ENCODE data around the gene HAGH.

DNA sequence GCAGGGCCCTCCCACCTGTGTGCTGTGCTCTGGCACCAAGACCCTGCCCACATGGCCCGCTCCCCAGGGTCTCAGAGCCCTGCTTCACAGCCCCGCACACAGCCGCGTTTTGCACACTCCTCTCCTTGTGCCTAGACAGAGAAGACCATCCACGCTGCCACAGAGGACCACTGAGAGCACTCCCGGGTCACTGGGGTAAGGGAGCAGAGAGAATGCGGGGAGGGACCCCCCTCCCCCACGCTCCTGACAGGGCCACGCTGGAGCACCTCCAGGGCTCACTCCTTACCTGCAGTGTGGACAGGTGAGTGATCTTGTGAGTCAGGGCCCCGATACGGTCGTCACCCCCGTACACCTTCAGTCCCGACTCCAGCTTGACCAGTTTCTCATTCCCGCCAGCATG, 7.0 kb downstream of the HAGH start:
- TF ChIP-seq, protein P1, sequence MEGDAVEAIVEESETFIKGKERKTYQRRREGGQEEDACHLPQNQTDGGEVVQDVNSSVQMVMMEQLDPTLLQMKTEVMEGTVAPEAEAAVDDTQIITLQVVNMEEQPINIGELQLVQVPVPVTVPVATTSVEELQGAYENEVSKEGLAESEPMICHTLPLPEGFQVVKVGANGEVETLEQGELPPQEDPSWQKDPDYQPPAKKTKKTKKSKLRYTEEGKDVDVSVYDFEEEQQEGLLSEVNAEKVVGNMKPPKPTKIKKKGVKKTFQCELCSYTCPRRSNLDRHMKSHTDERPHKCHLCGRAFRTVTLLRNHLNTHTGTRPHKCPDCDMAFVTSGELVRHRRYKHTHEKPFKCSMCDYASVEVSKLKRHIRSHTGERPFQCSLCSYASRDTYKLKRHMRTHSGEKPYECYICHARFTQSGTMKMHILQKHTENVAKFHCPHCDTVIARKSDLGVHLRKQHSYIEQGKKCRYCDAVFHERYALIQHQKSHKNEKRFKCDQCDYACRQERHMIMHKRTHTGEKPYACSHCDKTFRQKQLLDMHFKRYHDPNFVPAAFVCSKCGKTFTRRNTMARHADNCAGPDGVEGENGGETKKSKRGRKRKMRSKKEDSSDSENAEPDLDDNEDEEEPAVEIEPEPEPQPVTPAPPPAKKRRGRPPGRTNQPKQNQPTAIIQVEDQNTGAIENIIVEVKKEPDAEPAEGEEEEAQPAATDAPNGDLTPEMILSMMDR (IDR thresholded peaks at IDR 0.05), result no peak
- TF ChIP-seq POLR2A (IDR thresholded peaks at IDR 0.05), result no peak
